ENCODE results near the gene DFFA.
A peak's percentile ranks its signal among the peaks of the same experiment; 100 is the strongest.

DFFA gene

GRCh38 chr1:10484521-10484920 is 12.2 kb upstream of the DFFA start:
- Histone ChIP-seq H2BK5ac (ENCODE audit: low read depth, low read length, poor library complexity) (no peak overlapping the region), H4K91ac (ENCODE audit: low read depth, low read length) (no peak overlapping the region), H3K4me2 (ENCODE audit: low read length) (no peak overlapping the region), H3K79me2 (ENCODE audit: control insufficient read depth, insufficient read depth, low read length, poor library complexity) (no peaks in the 10 kb centered on the region), H3K4me1 (ENCODE audit: control insufficient read depth in 1 of 2, insufficient read depth in 2 of 2, low read length in 2 of 2) (no peaks in the 10 kb centered on the region), H2BK120ac (ENCODE audit: insufficient read depth, low read length, poor library complexity) (no peak overlapping the region), H3K9ac (ENCODE audit: low read length) (no peak overlapping the region), H3K4ac (ENCODE audit: low read depth, low read length) (peak overlapping the region; percentile 5), H2BK12ac (ENCODE audit: low read length) (no peak overlapping the region), H4K12ac (ENCODE audit: low read depth, low read length) (no peak overlapping the region), H3K4me3 (ENCODE audit: low read depth, low read length) (no peak overlapping the region), H3K27ac (ENCODE audit: low read depth, low read length) (no peak overlapping the region), H2AFZ (ENCODE audit: insufficient read depth, low read length, poor library complexity) (no peak overlapping the region), H3K23ac (ENCODE audit: low read length) (no peak overlapping the region), H3K9me3 (ENCODE audit: insufficient read depth, low read depth, low read length) (no peaks in the 10 kb centered on the region), H3K18ac (ENCODE audit: low read length) (no peak overlapping the region), H2AK5ac (ENCODE audit: low read length) (no peak overlapping the region), H3K79me1 (ENCODE audit: low read length) (no peaks in the 10 kb centered on the region), H3K14ac (ENCODE audit: low read length) (no peak overlapping the region), H3K36me3 (ENCODE audit: control insufficient read depth in 1 of 2, insufficient read depth in 2 of 2, low read length in 2 of 2) (peaks cover 0 to 2% of the 10 kb centered on the region in 2 experiments), H4K8ac (ENCODE audit: low read depth, low read length) (no peak overlapping the region), H3K27me3 (ENCODE audit: insufficient read depth, low read length) (no peaks in the 10 kb centered on the region)
- peak in 1 of 2 donors; percentile 6 for DNase-seq
- no CpG with 5 or more reads among the region's 6 CpGs for WGBS (ENCODE audit: extremely low coverage, insufficient coverage, insufficient read length)

- H3K79me2 ChIP-seq (ENCODE audit: control insufficient read depth, insufficient read depth, low read length, poor library complexity) = no peaks in the 10 kb centered on the region
- no peak overlapping the region for H3K9ac ChIP-seq (ENCODE audit: low read length)
- peaks cover 0 to 3% of the 10 kb centered on the region in 2 experiments for H3K36me3 ChIP-seq (ENCODE audit: control insufficient read depth in 1 of 2, insufficient read depth in 2 of 2, low read length in 2 of 2)
- H3K4me3 ChIP-seq (ENCODE audit: low read depth, low read length) = no peak overlapping the region
- H2BK12ac ChIP-seq (ENCODE audit: low read length) = no peak overlapping the region
- H2BK5ac ChIP-seq (ENCODE audit: low read depth, low read length, poor library complexity) = no peak overlapping the region
- H4K12ac ChIP-seq (ENCODE audit: low read depth, low read length) = no peak overlapping the region
- H4K91ac ChIP-seq (ENCODE audit: low read depth, low read length) = no peak overlapping the region
- H3K4ac ChIP-seq (ENCODE audit: low read depth, low read length) = no peak overlapping the region
- H3K18ac ChIP-seq (ENCODE audit: low read length) = no peak overlapping the region
- no peak for DNase-seq
- no peaks in the 10 kb centered on the region for H3K9me3 ChIP-seq (ENCODE audit: insufficient read depth, low read depth, low read length)
- H2AFZ ChIP-seq (ENCODE audit: insufficient read depth, low read length, poor library complexity) = no peak overlapping the region
- no peak overlapping the region for H3K4me2 ChIP-seq (ENCODE audit: low read length)
- H3K79me1 ChIP-seq (ENCODE audit: low read length) = no peaks in the 10 kb centered on the region
- H4K8ac ChIP-seq (ENCODE audit: low read depth, low read length) = no peak overlapping the region
- H3K27ac ChIP-seq (ENCODE audit: low read depth, low read length) = no peak overlapping the region
- no CpG with 5 or more reads among the region's 2 CpGs for WGBS (ENCODE audit: extremely low coverage, insufficient coverage, insufficient read length)
- H2BK120ac ChIP-seq (ENCODE audit: insufficient read depth, low read length, poor library complexity) = no peak overlapping the region
- H2AK5ac ChIP-seq (ENCODE audit: low read length) = no peak overlapping the region
- peaks cover 0 to 2% of the 10 kb centered on the region in 2 experiments for H3K4me1 ChIP-seq (ENCODE audit: control insufficient read depth in 1 of 2, insufficient read depth in 2 of 2, low read length in 2 of 2)
- no peak overlapping the region for H3K23ac ChIP-seq (ENCODE audit: low read length)
- no peaks in the 10 kb centered on the region for H3K27me3 ChIP-seq (ENCODE audit: insufficient read depth, low read length)
- H3K14ac ChIP-seq (ENCODE audit: low read length) = no peak overlapping the region
These were observed 8.3 kb upstream of the DFFA start for GRCh38 chr1:10480614-10481013.

- Histone ChIP-seq H4K91ac (ENCODE audit: low read depth, low read length) (no peak overlapping the region), H3K27ac (ENCODE audit: low read depth, low read length) (no peak overlapping the region), H2AK5ac (ENCODE audit: low read length) (no peak overlapping the region), H2AFZ (ENCODE audit: insufficient read depth, low read length, poor library complexity) (no peak overlapping the region), H3K4me3 (ENCODE audit: low read depth, low read length) (no peak overlapping the region), H3K79me2 (ENCODE audit: control insufficient read depth, insufficient read depth, low read length, poor library complexity) (peaks cover 7% of the 10 kb centered on the region), H2BK120ac (ENCODE audit: insufficient read depth, low read length, poor library complexity) (no peak overlapping the region), H4K12ac (ENCODE audit: low read depth, low read length) (no peak overlapping the region), H3K18ac (ENCODE audit: low read length) (no peak overlapping the region), H3K23ac (ENCODE audit: low read length) (no peak overlapping the region), H3K14ac (ENCODE audit: low read length) (no peak overlapping the region), H3K9ac (ENCODE audit: low read length) (no peak overlapping the region), H3K4me2 (ENCODE audit: low read length) (no peak overlapping the region), H2BK12ac (ENCODE audit: low read length) (no peak overlapping the region), H3K36me3 (ENCODE audit: control insufficient read depth in 1 of 2, insufficient read depth in 2 of 2, low read length in 2 of 2) (peaks cover 0 to 3% of the 10 kb centered on the region in 2 experiments), H2BK5ac (ENCODE audit: low read depth, low read length, poor library complexity) (no peak overlapping the region), H3K9me3 (ENCODE audit: insufficient read depth, low read depth, low read length) (no peaks in the 10 kb centered on the region), H3K79me1 (ENCODE audit: low read length) (peaks cover 7% of the 10 kb centered on the region), H3K27me3 (ENCODE audit: insufficient read depth, low read length) (no peaks in the 10 kb centered on the region), H3K4me1 (ENCODE audit: control insufficient read depth in 1 of 2, insufficient read depth in 2 of 2, low read length in 2 of 2) (peaks cover 2 to 4% of the 10 kb centered on the region in 2 experiments), H3K4ac (ENCODE audit: low read depth, low read length) (no peak overlapping the region), H4K8ac (ENCODE audit: low read depth, low read length) (no peak overlapping the region)
- WGBS (ENCODE audit: extremely low coverage, insufficient coverage, insufficient read length) = no CpG with 5 or more reads among the region's 8 CpGs
- peak; percentile 56 to 79 for DNase-seq
These were observed 7.0 kb upstream of the DFFA start for GRCh38 chr1:10479296-10479695.

GRCh38 chr1:10475510-10475909 is 3.2 kb upstream of the DFFA start:
- H2AK5ac ChIP-seq (ENCODE audit: low read length) = no peak overlapping the region
- no peak overlapping the region for H2BK12ac ChIP-seq (ENCODE audit: low read length)
- peak overlapping the region; percentile 90 for H3K9ac ChIP-seq (ENCODE audit: low read length)
- peak overlapping the region; percentile 58 for H2AFZ ChIP-seq (ENCODE audit: insufficient read depth, low read length, poor library complexity)
- H3K79me2 ChIP-seq (ENCODE audit: control insufficient read depth, insufficient read depth, low read length, poor library complexity) = peaks cover 11% of the 10 kb centered on the region
- H4K8ac ChIP-seq (ENCODE audit: low read depth, low read length) = peak overlapping the region; percentile 91
- peak overlapping the region; percentile 93 for H3K4me3 ChIP-seq (ENCODE audit: low read depth, low read length)
- peaks cover 2 to 4% of the 10 kb centered on the region in 2 experiments for H3K4me1 ChIP-seq (ENCODE audit: control insufficient read depth in 1 of 2, insufficient read depth in 2 of 2, low read length in 2 of 2)
- no peak overlapping the region for H3K27ac ChIP-seq (ENCODE audit: low read depth, low read length)
- no CpG with 5 or more reads among the region's 13 CpGs for WGBS (ENCODE audit: extremely low coverage, insufficient coverage, insufficient read length)
- H3K14ac ChIP-seq (ENCODE audit: low read length) = peak overlapping the region; percentile 79
- no peak overlapping the region for H3K23ac ChIP-seq (ENCODE audit: low read length)
- peak overlapping the region; percentile 78 for H2BK5ac ChIP-seq (ENCODE audit: low read depth, low read length, poor library complexity)
- H3K79me1 ChIP-seq (ENCODE audit: low read length) = peaks cover 13% of the 10 kb centered on the region
- DNase-seq = no peak
- H2BK120ac ChIP-seq (ENCODE audit: insufficient read depth, low read length, poor library complexity) = peak overlapping the region; percentile 54
- no peaks in the 10 kb centered on the region for H3K27me3 ChIP-seq (ENCODE audit: insufficient read depth, low read length)
- peak overlapping the region; percentile 90 for H3K4me2 ChIP-seq (ENCODE audit: low read length)
- H4K12ac ChIP-seq (ENCODE audit: low read depth, low read length) = peak overlapping the region; percentile 79
- peaks cover 0 to 3% of the 10 kb centered on the region in 2 experiments for H3K36me3 ChIP-seq (ENCODE audit: control insufficient read depth in 1 of 2, insufficient read depth in 2 of 2, low read length in 2 of 2)
- peak overlapping the region; percentile 57 for H4K91ac ChIP-seq (ENCODE audit: low read depth, low read length)
- H3K4ac ChIP-seq (ENCODE audit: low read depth, low read length) = peak overlapping the region; percentile 18
- H3K18ac ChIP-seq (ENCODE audit: low read length) = no peak overlapping the region
- no peaks in the 10 kb centered on the region for H3K9me3 ChIP-seq (ENCODE audit: insufficient read depth, low read depth, low read length)
